Activated CD4-positive, alpha-beta T cell treated with anti-CD3 and anti-CD28 coated beads, Interleukin-10, Interleukin-2, amounts not matched to agents 100 ng/mL and 50 ng/mL, durations not matched to agents 16 hours and 8 hours (primary cell): Measurements from ENCODE around the gene ZDHHC11B.

Experiments
- DNase-seq: peaks from one replicate; pipeline ENCODE4 v3.0.0-alpha.2; 2020

The ZDHHC11B gene

GRCh38 chr5:671459-672328 lies 112.8 kb downstream of the ZDHHC11B start:
- DNase-seq: peak; percentile 73

GRCh38 chr5:670396-671270 lies 113.9 kb downstream of the ZDHHC11B start:
- no peak for DNase-seq

- no peak for DNase-seq
Measured at GRCh38 chr5:669842-670395, 114.6 kb downstream of the ZDHHC11B start.

- DNase-seq: no peak
Measured at GRCh38 chr5:669111-669841, 115.3 kb downstream of the ZDHHC11B start.

- no peak for DNase-seq
Measured at GRCh38 chr5:668283-668995, 116.1 kb downstream of the ZDHHC11B start.

- DNase-seq: no peak
Measured at GRCh38 chr5:666816-667498, 117.6 kb downstream of the ZDHHC11B start.

- no peak for DNase-seq
Measured at GRCh38 chr5:665956-666711, 118.4 kb downstream of the ZDHHC11B start.

GRCh38 chr5:665541-665955 lies 119.0 kb downstream of the ZDHHC11B start:
- DNase-seq: no peak

GRCh38 chr5:664994-665360 lies 119.6 kb downstream of the ZDHHC11B start:
- DNase-seq: no peak

GRCh38 chr5:664343-664993 lies 120.1 kb downstream of the ZDHHC11B start:
- no peak for DNase-seq

- no peak for DNase-seq
Measured at GRCh38 chr5:663436-664342, 120.8 kb downstream of the ZDHHC11B start.

GRCh38 chr5:662751-663435 lies 121.6 kb downstream of the ZDHHC11B start:
- DNase-seq: no peak

- DNase-seq: no peak
Measured at GRCh38 chr5:661891-662750, 122.4 kb downstream of the ZDHHC11B start.

GRCh38 chr5:660491-661030 lies 124.0 kb downstream of the ZDHHC11B start:
- DNase-seq: no peak
